Measurements from ENCODE around the gene FAF1. TPM values are rescaled to one million over a fixed set of nuclear protein-coding genes. Genes with fewer than 3 reads are reported as not detected.

The FAF1 gene
- total RNA-seq, 4 donors from 2014 or later: 72.0 to 107 (median 92.0) TPM

GRCh38 chr1:50436489-50436888 lies 523.6 kb downstream of the FAF1 start:
- Histone ChIP-seq H3K36me3 (peaks cover 0 to 11% of the 10 kb centered on the region in 2 donors), H3K4me3 (no peak overlapping the region), H3K27me3 (peaks cover 9 to 12% (median 11%) of the 10 kb centered on the region in 3 donors), H3K27ac (no peak overlapping the region), H3K9me3 (no peaks in the 10 kb centered on the region), H3K4me1 (no peaks in the 10 kb centered on the region)
- no peak for ATAC-seq
- intact Hi-C loops (cut with DNase I; ENCODE audit: low total_unique reads) (no loop called here), in situ Hi-C loops (cut with MboI; ENCODE audit: low sequenced_read_pairs in 4 of 4) (no loop called here)
- no peak for DNase-seq
- no peak for TF ChIP-seq CTCF (IDR thresholded peaks at IDR 0.05 in 4 of 5, conservative IDR thresholded peaks at IDR 0.05 in 1 of 5)
- no peak for TF ChIP-seq POLR2A (IDR thresholded peaks at IDR 0.05)

GRCh38 chr1:50430010-50430405 lies 530.1 kb downstream of the FAF1 start:
- in situ Hi-C loops (cut with MboI; ENCODE audit: low sequenced_read_pairs in 4 of 4) (no loop called here), intact Hi-C loops (cut with DNase I; ENCODE audit: low total_unique reads) (no loop called here)
- no peaks in the 10 kb centered on the region for H3K9me3 ChIP-seq
- H3K36me3 ChIP-seq: no peaks in the 10 kb centered on the region
- peaks cover 17 to 19% of the 10 kb centered on the region in 2 donors for H3K4me1 ChIP-seq
- peaks cover 74 to 76% (median 76%) of the 10 kb centered on the region in 3 donors for H3K27me3 ChIP-seq
- H3K4me3 ChIP-seq: no peak overlapping the region
- ATAC-seq (no peak), DNase-seq (no peak)
- TF ChIP-seq POLR2A (IDR thresholded peaks at IDR 0.05) (no peak), CTCF (IDR thresholded peaks at IDR 0.05 in 4 of 5, conservative IDR thresholded peaks at IDR 0.05 in 1 of 5) (no peak)
- H3K27ac ChIP-seq: no peak overlapping the region

- Histone ChIP-seq H3K4me3 (peak overlapping the region in 1 of 4 donors; percentile 24), H3K4me1 (peaks cover 27 to 34% of the 10 kb centered on the region in 2 donors), H3K27ac (no peak overlapping the region), H3K27me3 (peaks cover 93 to 96% (median 95%) of the 10 kb centered on the region in 3 donors), H3K9me3 (no peaks in the 10 kb centered on the region), H3K36me3 (no peaks in the 10 kb centered on the region)
- no peak for DNase-seq
- TF ChIP-seq POLR2A (IDR thresholded peaks at IDR 0.05) (no peak), CTCF (IDR thresholded peaks at IDR 0.05 in 4 of 5, conservative IDR thresholded peaks at IDR 0.05 in 1 of 5) (no peak)
- no peak for ATAC-seq
- in situ Hi-C loops (cut with MboI; ENCODE audit: low sequenced_read_pairs in 4 of 4) (no loop called here), intact Hi-C loops (cut with DNase I; ENCODE audit: low total_unique reads) (no loop called here)
These were observed 532.0 kb downstream of the FAF1 start for GRCh38 chr1:50427818-50428779.

- peaks cover 30 to 37% of the 10 kb centered on the region in 2 donors for H3K4me1 ChIP-seq
- peaks cover 97 to 100% (median 100%) of the 10 kb centered on the region in 3 donors for H3K27me3 ChIP-seq
- TF ChIP-seq CTCF (IDR thresholded peaks at IDR 0.05 in 4 of 5, conservative IDR thresholded peaks at IDR 0.05 in 1 of 5) (no peak), POLR2A (IDR thresholded peaks at IDR 0.05) (no peak)
- DNase-seq (no peak), ATAC-seq (no peak)
- no peak overlapping the region for H3K27ac ChIP-seq
- H3K4me3 ChIP-seq: peak overlapping the region in 1 of 4 donors; percentile 24
- H3K9me3 ChIP-seq: no peaks in the 10 kb centered on the region
- intact Hi-C loops (cut with DNase I; ENCODE audit: low total_unique reads): no loop called here
- in situ Hi-C loops (cut with MboI; ENCODE audit: low sequenced_read_pairs in 4 of 4): no loop called here
- H3K36me3 ChIP-seq: no peaks in the 10 kb centered on the region
These were observed 532.8 kb downstream of the FAF1 start for GRCh38 chr1:50427086-50427817.
